Upper lobe of left lung (tissue), 6 donors: ENCODE data around the gene KRTAP5-6. TPM values are rescaled to one million over a fixed set of nuclear protein-coding genes. Genes with fewer than 3 reads are reported as not detected.

Experiments
- ATAC-seq, 2 donors: fragments of 200-7000 bp; cut with Tn5 transposase; one replicate each; pipeline ENCODE4 v1.9.1; 2022; ENCODE audit warnings: mild to moderate bottlenecking in 2 of 2, moderate library complexity in 2 of 2; ENCODE audit not compliant: low FRiP score in 2 of 2
- DNase-seq, 2 donors: peaks; one replicate each; pipeline ENCODE4 v3.0.0-alpha.2; 2019 to 2020
- H3K27ac ChIP-seq, 4 donors: fragments of 200-600 bp; sonication (generic); one replicate each; pipeline ENCODE4 v1.5.1; 2016 to 2019
- H3K27me3 ChIP-seq, 4 donors: fragments of 200-600 bp; sonication (generic); one replicate each; pipeline ENCODE4 v1.5.1; 2017 to 2019
- H3K36me3 ChIP-seq, 4 donors: fragments of 200-600 bp; sonication (generic); one replicate each; pipeline ENCODE4 v1.5.1; 2016 to 2019
- H3K4me1 ChIP-seq, 4 donors: fragments of 200-600 bp; sonication (generic); one replicate each; pipeline ENCODE4 v1.5.1; 2018 to 2019
- H3K4me3 ChIP-seq, 4 donors: fragments of 200-600 bp; sonication (generic); one replicate each; pipeline ENCODE4 v1.5.1; 2017 to 2019; ENCODE audit warnings: mild to moderate bottlenecking in 2 of 4, moderate library complexity in 1 of 4
- H3K9me3 ChIP-seq, 4 donors: fragments of 200-600 bp; sonication (generic); one replicate each; pipeline ENCODE4 v1.5.1; 2018 to 2019
- EP300 ChIP-seq, 4 donors: sonication (generic); formaldehyde crosslinking; IDR thresholded peaks; one replicate each; pipeline ENCODE4 v1.5.1; 2017; ENCODE audit warnings: antibody characterized with exemption in 4 of 4, control low read depth in 2 of 4
- POLR2A ChIP-seq, 4 donors: fragments of 450-650 bp; IDR thresholded peaks; one replicate each; pipeline ENCODE4 v1.5.1; 2016 to 2017; ENCODE audit warnings: antibody characterized with exemption in 4 of 4, mild to moderate bottlenecking in 2 of 4
- POLR2AphosphoS5 ChIP-seq, 2 donors: sonication (generic); formaldehyde crosslinking; IDR thresholded peaks; one replicate each; pipeline ENCODE4 v1.5.1; 2017; ENCODE audit warnings: antibody characterized with exemption in 2 of 2
- WGBS, 2 donors: methylation state at CpG; one replicate each; pipeline ENCODE4 v1.1.5; 2017 to 2018; 5-methylcytosine and 5-hydroxymethylcytosine counted together
- total RNA-seq, 6 donors: library from RNA; depleted of rRNA in 4 of 6; stranded (reverse); fragments of >200 nt in 4 of 6; gene quantifications; one replicate each; pipeline versions ENCODE4 v1.1.0 to v1.2.1, GENCODE V29; 2016 to 2021
- TF ChIP-seq, protein P1 (sequence below), 6 experiments: fragments of 450-650 bp in 4 of 6; fragments of 200-600 bp in 2 of 6; sonication (generic) in 2 of 6; IDR thresholded peaks; one replicate each; pipeline ENCODE4 v1.5.1; 2016 to 2019; ENCODE audit warnings: antibody characterized with exemption in 6 of 6
- donor health status: DM: no; HTN: no; CAD: no; lungs with moderate emphysema.
- donor health status: DM: no; HTN: yes; CAD: no; lungs with severe emphysema.

KRTAP5-6 gene
- total RNA-seq, 6 donors from 2014 or later = not detected

- ATAC-seq (no peak), DNase-seq (no peak)
- TF ChIP-seq POLR2A (IDR thresholded peaks at IDR 0.05) (no peak), POLR2AphosphoS5 (IDR thresholded peaks at IDR 0.05) (no peak), EP300 (IDR thresholded peaks at IDR 0.05) (no peak)
- TF ChIP-seq, protein P1, sequence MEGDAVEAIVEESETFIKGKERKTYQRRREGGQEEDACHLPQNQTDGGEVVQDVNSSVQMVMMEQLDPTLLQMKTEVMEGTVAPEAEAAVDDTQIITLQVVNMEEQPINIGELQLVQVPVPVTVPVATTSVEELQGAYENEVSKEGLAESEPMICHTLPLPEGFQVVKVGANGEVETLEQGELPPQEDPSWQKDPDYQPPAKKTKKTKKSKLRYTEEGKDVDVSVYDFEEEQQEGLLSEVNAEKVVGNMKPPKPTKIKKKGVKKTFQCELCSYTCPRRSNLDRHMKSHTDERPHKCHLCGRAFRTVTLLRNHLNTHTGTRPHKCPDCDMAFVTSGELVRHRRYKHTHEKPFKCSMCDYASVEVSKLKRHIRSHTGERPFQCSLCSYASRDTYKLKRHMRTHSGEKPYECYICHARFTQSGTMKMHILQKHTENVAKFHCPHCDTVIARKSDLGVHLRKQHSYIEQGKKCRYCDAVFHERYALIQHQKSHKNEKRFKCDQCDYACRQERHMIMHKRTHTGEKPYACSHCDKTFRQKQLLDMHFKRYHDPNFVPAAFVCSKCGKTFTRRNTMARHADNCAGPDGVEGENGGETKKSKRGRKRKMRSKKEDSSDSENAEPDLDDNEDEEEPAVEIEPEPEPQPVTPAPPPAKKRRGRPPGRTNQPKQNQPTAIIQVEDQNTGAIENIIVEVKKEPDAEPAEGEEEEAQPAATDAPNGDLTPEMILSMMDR (IDR thresholded peaks at IDR 0.05) = no peak
- Histone ChIP-seq H3K36me3 (no peaks in the 10 kb centered on the region), H3K27ac (no peak overlapping the region), H3K4me1 (no peaks in the 10 kb centered on the region), H3K9me3 (no peaks in the 10 kb centered on the region), H3K4me3 (no peak overlapping the region), H3K27me3 (no peaks in the 10 kb centered on the region)
- WGBS, 2 donors = 75 to 76% methylated on average over 8 of the region's 8 CpGs
Measured at GRCh38 chr11:1719781-1720180, 22.8 kb downstream of the KRTAP5-6 start.

DNA sequence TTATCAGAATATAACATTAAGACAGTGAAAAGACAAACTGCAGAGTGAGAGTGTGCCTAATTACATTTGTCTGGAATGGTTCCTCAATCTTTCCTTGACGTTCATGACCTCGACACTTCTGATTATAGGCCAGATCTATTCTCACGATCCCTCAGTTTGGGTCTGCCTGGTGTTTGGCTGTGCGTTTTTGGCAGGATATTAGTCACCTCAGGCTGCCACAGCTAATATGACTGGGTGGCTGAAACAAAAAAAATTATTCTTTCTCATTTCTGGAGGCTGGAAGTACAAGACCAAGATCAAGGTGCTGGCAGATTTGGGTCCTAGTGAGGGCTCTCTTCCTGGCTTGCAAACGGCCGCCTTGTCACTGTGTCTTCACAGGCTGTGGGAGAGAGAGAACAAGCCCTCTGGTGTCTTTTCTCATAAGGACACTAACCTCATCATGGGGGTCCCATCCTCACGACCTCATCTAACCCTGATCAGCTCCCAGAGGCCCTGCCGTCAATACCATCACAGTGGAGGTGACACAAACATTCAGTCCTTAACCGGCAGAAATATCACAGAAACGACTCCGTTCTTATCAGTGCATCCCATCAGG lies 30.2 kb downstream of the KRTAP5-6 start:
- DNase-seq (no peak), ATAC-seq (no peak)
- TF ChIP-seq POLR2A (IDR thresholded peaks at IDR 0.05) (no peak), EP300 (IDR thresholded peaks at IDR 0.05) (no peak), POLR2AphosphoS5 (IDR thresholded peaks at IDR 0.05) (no peak)
- TF ChIP-seq, protein P1 (IDR thresholded peaks at IDR 0.05) = no peak
- WGBS, 2 donors = 64 to 66% methylated on average over 11 of the region's 11 CpGs
- Histone ChIP-seq H3K36me3 (no peaks in the 10 kb centered on the region), H3K27me3 (peaks cover 0 to 2% (median under 1%) of the 10 kb centered on the region in 4 donors), H3K4me3 (no peak overlapping the region), H3K9me3 (no peaks in the 10 kb centered on the region), H3K27ac (no peak overlapping the region), H3K4me1 (no peaks in the 10 kb centered on the region)

- H3K9me3 ChIP-seq = no peaks in the 10 kb centered on the region
- H3K27me3 ChIP-seq = peaks cover 0 to 5% (median under 1%) of the 10 kb centered on the region in 4 donors
- ATAC-seq (no peak), DNase-seq (no peak)
- no peak overlapping the region for H3K4me3 ChIP-seq
- no peaks in the 10 kb centered on the region for H3K4me1 ChIP-seq
- 75 to 86% methylated on average over 9 of the region's 9 CpGs for WGBS, 2 donors
- no peaks in the 10 kb centered on the region for H3K36me3 ChIP-seq
- TF ChIP-seq, protein P1 (IDR thresholded peaks at IDR 0.05) = no peak
- TF ChIP-seq POLR2A (IDR thresholded peaks at IDR 0.05) = no peak
- TF ChIP-seq EP300 (IDR thresholded peaks at IDR 0.05) = no peak
- TF ChIP-seq POLR2AphosphoS5 (IDR thresholded peaks at IDR 0.05) = no peak
- H3K27ac ChIP-seq = no peak overlapping the region
Measured at GRCh38 chr11:1727861-1728260, 30.9 kb downstream of the KRTAP5-6 start.

GRCh38 chr11:1728301-1728700 lies 31.3 kb downstream of the KRTAP5-6 start:
- ATAC-seq (no peak), DNase-seq (no peak)
- Histone ChIP-seq H3K27me3 (peaks cover 0 to 5% (median under 1%) of the 10 kb centered on the region in 4 donors), H3K27ac (no peak overlapping the region), H3K9me3 (no peaks in the 10 kb centered on the region), H3K4me1 (no peaks in the 10 kb centered on the region), H3K4me3 (no peak overlapping the region), H3K36me3 (no peaks in the 10 kb centered on the region)
- no peak for TF ChIP-seq POLR2A (IDR thresholded peaks at IDR 0.05)
- TF ChIP-seq EP300 (IDR thresholded peaks at IDR 0.05) = no peak
- TF ChIP-seq, protein P1 (IDR thresholded peaks at IDR 0.05) = no peak
- TF ChIP-seq POLR2AphosphoS5 (IDR thresholded peaks at IDR 0.05) = no peak
- WGBS, 2 donors = 56 to 70% methylated on average over 4 of the region's 4 CpGs
